Measurements from ENCODE around the gene COL5A3. TPM values are rescaled to one million over a fixed set of nuclear protein-coding genes. Genes with fewer than 3 reads are reported as not detected.

The COL5A3 gene
- total RNA-seq, 2 donors from 2014 or later, result 3.4 to 9.6 TPM

DNA sequence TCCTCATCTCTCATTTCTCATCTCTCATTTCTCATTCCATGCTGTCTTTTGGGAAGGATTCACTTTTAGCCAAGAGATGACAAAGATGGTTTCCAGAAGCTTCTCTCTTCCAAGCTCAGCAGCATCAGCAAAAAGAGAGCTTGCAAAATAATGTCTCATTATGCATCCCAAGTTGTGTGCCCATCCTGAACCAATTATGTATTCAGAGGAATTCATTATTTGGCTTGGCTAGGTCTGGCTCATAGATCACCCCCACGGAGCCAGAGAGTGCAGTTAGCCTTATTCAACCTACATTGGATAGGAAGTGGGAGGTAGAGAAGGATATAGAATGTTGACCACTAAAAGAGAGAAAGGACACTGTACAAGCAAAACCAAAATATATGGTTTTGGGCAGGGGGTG is 68.6 kb downstream of the COL5A3 start:
- Histone ChIP-seq H3K27ac (no peak overlapping the region), H3K9me3 (peaks cover 0 to 5% (median 0%) of the 10 kb centered on the region in 3 donors), H3K36me3 (replicated peaks in 1 of 2; ENCODE audit: insufficient read depth in 1 of 2, low read depth in 2 of 2) (no peaks in the 10 kb centered on the region), H3K4me3 (no peak overlapping the region), H3K27me3 (peaks cover 0 to 3% of the 10 kb centered on the region in 2 donors), H3K4me1 (peaks cover 5% of the 10 kb centered on the region)
- WGBS, 2 donors, result 44 to 45% methylated on average over 1 of the region's 1 CpG
- ATAC-seq, result no peak
- no peak for DNase-seq
- intact Hi-C loops (cut with DNase I), result no loop called here
- TF ChIP-seq, protein P1, sequence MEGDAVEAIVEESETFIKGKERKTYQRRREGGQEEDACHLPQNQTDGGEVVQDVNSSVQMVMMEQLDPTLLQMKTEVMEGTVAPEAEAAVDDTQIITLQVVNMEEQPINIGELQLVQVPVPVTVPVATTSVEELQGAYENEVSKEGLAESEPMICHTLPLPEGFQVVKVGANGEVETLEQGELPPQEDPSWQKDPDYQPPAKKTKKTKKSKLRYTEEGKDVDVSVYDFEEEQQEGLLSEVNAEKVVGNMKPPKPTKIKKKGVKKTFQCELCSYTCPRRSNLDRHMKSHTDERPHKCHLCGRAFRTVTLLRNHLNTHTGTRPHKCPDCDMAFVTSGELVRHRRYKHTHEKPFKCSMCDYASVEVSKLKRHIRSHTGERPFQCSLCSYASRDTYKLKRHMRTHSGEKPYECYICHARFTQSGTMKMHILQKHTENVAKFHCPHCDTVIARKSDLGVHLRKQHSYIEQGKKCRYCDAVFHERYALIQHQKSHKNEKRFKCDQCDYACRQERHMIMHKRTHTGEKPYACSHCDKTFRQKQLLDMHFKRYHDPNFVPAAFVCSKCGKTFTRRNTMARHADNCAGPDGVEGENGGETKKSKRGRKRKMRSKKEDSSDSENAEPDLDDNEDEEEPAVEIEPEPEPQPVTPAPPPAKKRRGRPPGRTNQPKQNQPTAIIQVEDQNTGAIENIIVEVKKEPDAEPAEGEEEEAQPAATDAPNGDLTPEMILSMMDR (IDR thresholded peaks at IDR 0.05), result no peak
- TF ChIP-seq POLR2A (IDR thresholded peaks at IDR 0.05), result no peak

- intact Hi-C loops (cut with DNase I), result no loop called here
- Histone ChIP-seq H3K4me3 (no peak overlapping the region), H3K27me3 (peaks cover 0 to 3% of the 10 kb centered on the region in 2 donors), H3K36me3 (replicated peaks in 1 of 2; ENCODE audit: insufficient read depth in 1 of 2, low read depth in 2 of 2) (no peaks in the 10 kb centered on the region), H3K27ac (no peak overlapping the region), H3K4me1 (peaks cover 7% of the 10 kb centered on the region), H3K9me3 (peaks cover 0 to 5% (median 0%) of the 10 kb centered on the region in 3 donors)
- no peak for ATAC-seq
- DNase-seq, result no peak
- 50% methylated on average over 1 of the region's 1 CpG for WGBS, 2 donors
- no peak for TF ChIP-seq POLR2A (IDR thresholded peaks at IDR 0.05)
- TF ChIP-seq, protein P1 (IDR thresholded peaks at IDR 0.05), result no peak
Observed at GRCh38 chr19:9941231-9941630, 69.1 kb downstream of the COL5A3 start.

DNA sequence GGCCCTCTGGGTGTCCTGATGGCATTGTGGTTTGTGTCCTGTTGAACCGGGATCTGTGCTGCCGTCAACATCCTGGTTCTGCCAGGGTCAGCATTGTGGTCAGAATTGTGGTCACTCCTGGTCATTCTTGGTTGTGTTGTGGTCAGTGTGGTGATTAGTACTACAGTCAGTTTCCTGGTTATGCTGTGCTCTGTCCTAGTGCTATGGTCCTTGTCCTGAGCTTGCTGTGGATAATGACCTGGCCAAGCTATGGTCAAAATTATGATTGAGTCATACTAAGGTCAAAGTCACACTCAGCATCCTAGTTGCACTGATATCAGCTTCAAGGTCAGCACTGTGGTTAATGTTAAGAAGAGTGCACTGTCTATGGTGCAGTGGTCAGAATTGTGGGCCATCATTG is 69.5 kb downstream of the COL5A3 start:
- Histone ChIP-seq H3K4me3 (no peak overlapping the region), H3K9me3 (peaks cover 0 to 5% (median 0%) of the 10 kb centered on the region in 3 donors), H3K27me3 (peaks cover 0 to 3% of the 10 kb centered on the region in 2 donors), H3K4me1 (peaks cover 10% of the 10 kb centered on the region), H3K27ac (no peak overlapping the region), H3K36me3 (replicated peaks in 1 of 2; ENCODE audit: insufficient read depth in 1 of 2, low read depth in 2 of 2) (no peaks in the 10 kb centered on the region)
- ATAC-seq (no peak), DNase-seq (no peak)
- WGBS, 2 donors, result 70 to 100% methylated on average over 2 of the region's 2 CpGs
- TF ChIP-seq, protein P1 (IDR thresholded peaks at IDR 0.05), result no peak
- no peak for TF ChIP-seq POLR2A (IDR thresholded peaks at IDR 0.05)
- intact Hi-C loops (cut with DNase I), result no loop called here

GRCh38 chr19:9939301-9939913 is 70.9 kb downstream of the COL5A3 start:
- H3K4me3 ChIP-seq, result no peak overlapping the region
- DNase-seq (no peak), ATAC-seq (no peak)
- H3K9me3 ChIP-seq, result peaks cover 0 to 5% (median 0%) of the 10 kb centered on the region in 3 donors
- TF ChIP-seq, protein P1 (IDR thresholded peaks at IDR 0.05), result no peak
- no peak for TF ChIP-seq POLR2A (IDR thresholded peaks at IDR 0.05)
- peaks cover 0 to 3% of the 10 kb centered on the region in 2 donors for H3K27me3 ChIP-seq
- H3K36me3 ChIP-seq (replicated peaks in 1 of 2; ENCODE audit: insufficient read depth in 1 of 2, low read depth in 2 of 2), result no peaks in the 10 kb centered on the region
- H3K4me1 ChIP-seq, result peaks cover 24% of the 10 kb centered on the region
- H3K27ac ChIP-seq, result no peak overlapping the region
- intact Hi-C loops (cut with DNase I), result loop anchor here (10.0 kb wide), 1 partner anchor 455 kb away; no protein-coding TSS in a partner anchor
- 45 to 52% methylated on average over 2 to 3 of the region's 3 CpGs for WGBS, 2 donors

- peaks cover 0 to 5% (median 0%) of the 10 kb centered on the region in 3 donors for H3K9me3 ChIP-seq
- no peak overlapping the region for H3K27ac ChIP-seq
- DNase-seq (no peak), ATAC-seq (no peak)
- no peak overlapping the region for H3K4me3 ChIP-seq
- H3K27me3 ChIP-seq, result no peaks in the 10 kb centered on the region
- no peak for TF ChIP-seq POLR2A (IDR thresholded peaks at IDR 0.05)
- TF ChIP-seq, protein P1 (IDR thresholded peaks at IDR 0.05), result no peak
- peaks cover 31% of the 10 kb centered on the region for H3K4me1 ChIP-seq
- H3K36me3 ChIP-seq (replicated peaks in 1 of 2; ENCODE audit: insufficient read depth in 1 of 2, low read depth in 2 of 2), result no peaks in the 10 kb centered on the region
- intact Hi-C loops (cut with DNase I), result loop anchor here (10.0 kb wide), 1 partner anchor 458 kb away; no protein-coding TSS in a partner anchor
- 14 to 15% methylated on average over 20 of the region's 20 CpGs for WGBS, 2 donors
Observed at GRCh38 chr19:9937001-9937411, 73.3 kb downstream of the COL5A3 start.

Measured in body of pancreas (tissue), 4 donors.